NCI-H526 (cell line): ENCODE data around the gene ZFPL1.
"Not testable (repeated sequence)": the region's sequence is repeated elsewhere in the genome, so short reads cannot be mapped to it uniquely, and the experiment has no call there.

Experiments
- DNase-seq, 2 experiments: peaks; one replicate each; lab custom pipeline; 2025; lab: John Stamatoyannopoulos, UW

The ZFPL1 gene

DNA sequence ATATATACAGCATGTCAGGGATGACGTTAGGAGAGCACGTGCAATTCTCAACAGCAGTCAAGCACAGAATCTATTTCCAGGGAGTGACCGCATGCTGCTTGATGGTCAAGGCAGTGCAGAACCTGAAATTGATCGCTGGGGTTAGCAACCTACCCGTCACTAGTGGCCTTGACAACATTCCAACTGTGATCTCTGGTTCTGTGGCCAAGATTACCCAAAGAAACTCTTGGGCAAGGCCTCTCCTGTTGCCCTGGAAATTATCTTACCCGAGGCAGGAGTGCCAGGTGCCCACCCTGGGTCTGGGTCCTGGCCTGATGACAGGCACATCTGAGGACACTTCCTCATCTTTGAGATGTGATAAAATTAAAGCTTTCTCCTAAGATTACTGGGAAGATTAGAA is 29.8 kb downstream of the ZFPL1 start:
- no peak for DNase-seq

DNA sequence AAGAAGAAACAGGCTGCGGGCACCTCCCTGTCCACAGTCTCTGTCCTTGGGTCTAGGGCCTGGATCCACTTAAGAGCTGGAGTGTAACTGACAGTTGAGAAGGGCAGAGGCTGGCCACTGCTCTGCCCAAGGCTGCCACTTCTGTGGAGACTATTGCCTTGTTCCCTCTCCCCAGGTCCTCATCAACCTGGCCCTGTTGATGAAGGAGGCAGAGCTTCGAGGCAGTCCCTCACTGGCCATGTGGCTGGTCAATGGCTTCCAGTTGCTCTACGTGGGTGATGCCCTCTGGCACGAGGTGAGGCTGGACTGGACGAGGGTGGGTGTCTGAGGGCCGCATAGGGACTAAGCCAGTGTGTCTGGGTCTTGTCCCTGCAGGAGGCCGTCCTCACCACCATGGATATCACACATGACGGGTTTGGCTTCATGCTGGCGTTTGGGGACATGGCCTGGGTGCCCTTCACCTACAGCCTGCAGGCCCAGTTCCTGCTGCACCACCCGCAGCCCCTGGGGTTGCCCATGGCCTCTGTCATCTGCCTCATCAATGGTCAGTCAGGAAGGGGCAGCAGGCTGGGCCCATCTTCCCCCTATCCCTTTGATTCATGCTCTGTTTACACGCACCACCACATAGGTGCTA is 30.6 kb downstream of the ZFPL1 start:
- no peak for DNase-seq

DNA sequence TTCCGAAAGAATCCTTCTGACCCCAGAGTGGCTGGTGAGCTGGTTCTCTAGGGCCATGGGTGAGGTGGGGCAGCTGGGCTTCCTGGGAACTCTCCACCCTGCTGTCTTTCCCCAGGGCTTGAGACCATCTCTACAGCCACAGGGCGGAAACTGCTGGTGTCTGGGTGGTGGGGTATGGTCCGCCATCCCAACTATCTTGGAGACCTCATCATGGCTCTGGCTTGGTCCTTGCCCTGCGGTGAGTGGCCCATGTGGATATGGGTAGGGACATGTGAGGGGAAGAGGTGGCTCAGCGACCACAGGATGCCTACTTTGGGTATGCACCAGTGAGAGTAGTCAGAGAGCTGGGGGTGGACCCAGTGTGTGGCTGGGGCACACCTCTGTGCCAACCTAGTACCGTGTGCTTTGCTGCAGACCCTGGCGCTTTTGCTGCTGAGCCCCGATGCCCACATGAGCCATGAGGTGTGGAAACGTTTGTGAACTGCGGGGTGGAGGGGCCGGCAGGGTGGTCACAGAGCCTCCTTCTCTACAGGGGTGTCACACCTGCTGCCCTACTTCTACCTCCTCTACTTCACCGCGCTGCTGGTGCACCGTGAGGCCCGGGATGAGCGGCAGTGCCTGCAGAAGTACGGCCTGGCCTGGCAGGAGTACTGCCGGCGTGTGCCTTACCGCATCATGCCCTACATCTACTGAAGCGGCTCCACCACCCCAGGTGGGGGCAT is 31.5 kb downstream of the ZFPL1 start:
- no peak for DNase-seq

DNA sequence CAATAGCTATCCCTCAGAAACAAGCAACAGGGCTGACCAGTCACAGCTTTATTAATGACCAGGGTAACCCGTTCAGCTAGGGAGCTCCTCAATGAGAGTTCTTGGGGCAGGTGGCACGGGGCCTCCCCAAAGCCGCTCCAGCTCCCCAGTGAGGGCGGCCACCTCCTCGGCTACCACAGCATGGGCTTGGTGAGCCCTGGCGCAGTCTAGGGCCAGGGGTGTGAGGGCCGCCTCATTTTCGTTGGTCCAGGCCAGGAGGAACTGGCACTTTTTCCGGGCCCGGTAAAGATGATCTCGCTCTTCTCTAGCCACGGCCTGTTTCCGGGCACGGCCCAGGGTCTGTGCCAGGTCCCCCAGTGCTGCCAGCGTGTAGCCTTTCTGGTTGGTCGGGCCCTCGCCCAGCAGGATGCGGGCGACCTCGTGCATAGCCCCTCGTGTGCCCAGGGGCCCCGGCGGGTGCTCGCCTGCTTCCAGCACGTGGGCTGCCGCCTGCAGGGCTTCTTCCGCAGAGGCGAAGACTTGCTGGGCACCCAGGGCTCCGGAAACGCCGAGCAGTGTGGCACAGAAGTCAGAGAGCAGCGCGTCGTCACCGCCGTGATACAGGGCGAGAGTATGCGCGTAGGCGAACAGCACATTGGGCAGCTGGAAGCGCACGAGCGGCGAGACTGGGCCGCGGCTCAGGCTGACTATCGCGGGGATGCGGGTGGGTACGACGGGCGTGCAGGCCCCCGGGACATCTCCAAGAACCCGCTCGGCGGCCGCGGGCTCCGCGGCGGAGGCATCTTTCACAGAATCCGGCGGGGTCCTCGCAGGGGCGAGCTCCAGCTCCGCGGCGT is 32.6 kb downstream of the ZFPL1 start:
- peak in 1 of 2 experiments; percentile 66 for DNase-seq

DNA sequence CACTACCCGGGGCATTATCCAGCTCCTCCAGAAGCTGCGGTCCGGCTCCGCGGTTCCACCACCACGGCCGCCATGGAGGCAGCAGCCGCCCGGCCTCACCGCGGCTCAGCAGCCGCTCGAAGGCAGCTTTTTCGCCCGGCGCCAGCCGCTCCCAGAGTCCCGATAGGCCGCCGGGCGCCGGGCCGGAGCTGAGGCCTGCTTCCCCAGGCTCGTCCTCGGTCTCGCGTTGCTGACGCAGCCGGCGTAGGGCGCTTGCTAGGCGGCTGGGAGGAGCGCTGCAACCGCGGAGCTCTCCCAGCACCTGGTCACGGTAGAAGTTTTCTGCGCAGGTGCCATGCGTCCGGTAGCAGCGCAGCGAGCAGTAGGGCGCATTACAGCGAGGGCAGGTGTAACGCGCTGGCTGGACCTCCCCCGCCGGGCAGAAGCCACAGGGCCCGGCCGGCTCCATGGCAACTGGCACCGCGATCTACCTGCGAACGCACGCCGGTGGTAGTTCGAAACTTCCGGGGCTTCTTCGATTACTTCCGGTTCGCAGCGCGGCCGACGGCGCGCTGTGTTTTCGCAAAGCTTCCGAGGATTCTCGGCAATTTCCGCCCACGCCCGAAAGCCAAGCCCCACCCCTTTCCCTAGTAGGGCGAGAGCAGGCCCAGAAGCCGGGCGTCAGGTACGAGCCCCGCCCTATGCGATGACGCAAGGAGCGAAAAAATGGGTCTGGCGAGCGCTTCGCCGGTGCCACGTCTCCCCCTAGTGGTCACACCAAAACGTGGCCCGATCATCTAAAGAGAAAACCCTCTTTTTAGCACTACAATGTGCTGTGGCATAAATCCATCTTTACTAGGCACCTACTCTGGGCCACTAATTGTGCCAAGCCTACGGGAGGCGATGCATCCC is 33.4 kb downstream of the ZFPL1 start, which contains the start of gene ZNHIT2:
TSS of gene ZNHIT2 (minus strand) at position 496 of the 891 bp plus-strand sequence. CDS start at position 448, 48 bp downstream.
- peak; percentile 99 to 100 for DNase-seq

DNA sequence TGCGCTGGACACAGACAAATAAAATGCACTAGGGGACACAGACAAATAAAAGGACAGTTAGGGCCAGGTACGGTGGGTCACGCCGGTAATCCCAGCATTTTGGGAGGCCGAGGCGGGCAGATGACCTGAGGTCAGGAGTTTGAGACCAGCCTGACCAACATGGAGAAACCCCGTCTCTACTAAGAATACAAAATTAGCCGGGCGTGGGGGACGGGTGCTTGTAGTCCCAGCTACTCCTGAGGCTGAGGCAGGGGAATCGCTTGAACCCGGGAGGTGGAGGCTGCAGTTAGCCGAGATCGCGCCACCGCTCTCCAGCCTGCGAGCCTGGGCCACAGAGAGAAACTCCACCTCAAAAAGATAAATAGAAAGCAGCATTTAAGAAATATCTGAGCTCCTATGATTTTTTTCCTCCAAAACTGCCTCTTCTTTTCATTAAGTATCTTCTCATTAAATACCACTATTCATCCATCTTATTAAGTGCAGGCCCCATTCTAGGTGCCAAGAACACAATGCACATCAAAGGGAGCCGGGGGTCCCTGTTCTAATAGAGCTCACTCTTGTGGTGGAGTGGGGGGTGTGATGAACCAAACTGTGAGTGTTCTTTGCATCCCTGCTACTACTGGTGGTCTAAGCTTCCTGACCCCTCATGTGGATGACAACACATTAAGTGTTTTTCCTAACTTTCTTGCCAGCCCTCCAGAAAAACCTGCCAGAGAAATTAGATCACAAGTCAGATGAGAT is 34.2 kb downstream of the ZFPL1 start:
- DNase-seq, result no peak

DNA sequence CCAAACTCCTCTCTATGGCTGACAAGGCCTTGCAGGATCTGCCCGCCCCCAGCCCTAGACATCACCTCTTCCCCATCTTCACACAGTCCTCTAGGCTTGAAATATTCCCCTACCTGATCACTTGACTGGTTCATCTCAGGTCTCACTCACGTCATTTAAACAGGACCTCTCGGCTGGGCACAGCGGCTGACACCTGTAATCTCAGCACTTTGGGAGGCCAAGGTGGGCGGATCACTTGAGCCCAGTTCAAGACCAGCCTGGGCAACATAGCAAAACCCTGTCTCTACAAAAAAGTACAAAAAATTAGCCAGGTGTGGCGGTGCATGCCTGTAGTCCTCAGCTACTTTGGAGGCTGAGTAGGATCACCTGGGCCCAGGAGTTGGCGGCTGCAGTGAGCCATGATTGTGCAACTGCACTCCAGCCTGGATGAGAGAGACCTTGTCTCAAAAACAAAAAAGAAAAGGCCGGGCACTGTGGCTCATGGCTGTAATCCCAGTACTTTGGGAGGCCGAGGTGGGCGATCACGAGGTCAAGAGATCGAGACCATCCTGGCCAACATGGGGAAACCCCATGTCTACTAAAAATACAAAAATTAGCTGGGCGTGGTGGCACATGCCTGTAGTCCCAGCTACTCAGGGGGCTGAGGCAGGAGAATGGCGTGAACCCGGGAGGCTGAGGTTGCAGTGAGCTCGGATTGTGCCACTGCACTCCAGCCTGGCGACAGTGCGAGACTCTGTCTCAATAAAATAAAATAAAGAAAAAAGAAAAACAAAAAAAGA is 35.1 kb downstream of the ZFPL1 start:
- not testable (repeated sequence) for DNase-seq

DNA sequence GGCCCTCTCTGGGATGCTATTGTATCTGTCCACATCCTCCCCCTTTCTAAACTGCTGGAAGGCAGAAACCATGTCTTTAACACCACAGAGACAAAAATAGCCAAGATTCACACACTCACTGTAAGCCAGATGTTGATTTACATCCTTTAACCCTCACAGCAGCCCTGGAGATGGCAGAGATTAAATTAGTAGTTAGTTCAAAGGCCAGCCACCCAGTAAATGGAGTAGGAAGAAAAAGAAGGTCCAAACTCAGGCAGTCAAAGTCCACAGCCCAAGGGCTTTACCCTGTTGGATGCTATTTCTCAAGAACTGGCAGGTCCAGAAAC is 35.6 kb downstream of the ZFPL1 start:
- DNase-seq, result no peak

DNA sequence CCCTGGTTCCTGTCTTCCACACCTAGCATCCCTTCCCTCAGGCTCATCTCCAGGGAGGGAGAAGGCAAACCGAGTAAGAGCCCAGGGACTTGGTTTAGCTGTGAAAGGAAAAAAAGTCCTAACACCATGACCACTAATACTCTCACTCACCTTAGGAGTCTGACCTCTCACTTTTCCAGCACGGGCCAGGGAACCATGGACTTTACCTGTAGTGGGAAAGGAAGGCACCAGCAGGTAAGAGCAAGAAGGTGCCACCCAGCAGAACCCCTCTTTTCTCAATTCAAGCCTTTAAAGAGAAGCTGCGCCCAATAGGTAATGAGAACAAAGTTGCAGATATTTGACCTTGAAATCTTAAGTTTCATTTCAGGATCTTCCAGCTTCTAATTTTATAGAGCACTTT is 36.8 kb downstream of the ZFPL1 start:
- no peak for DNase-seq

DNA sequence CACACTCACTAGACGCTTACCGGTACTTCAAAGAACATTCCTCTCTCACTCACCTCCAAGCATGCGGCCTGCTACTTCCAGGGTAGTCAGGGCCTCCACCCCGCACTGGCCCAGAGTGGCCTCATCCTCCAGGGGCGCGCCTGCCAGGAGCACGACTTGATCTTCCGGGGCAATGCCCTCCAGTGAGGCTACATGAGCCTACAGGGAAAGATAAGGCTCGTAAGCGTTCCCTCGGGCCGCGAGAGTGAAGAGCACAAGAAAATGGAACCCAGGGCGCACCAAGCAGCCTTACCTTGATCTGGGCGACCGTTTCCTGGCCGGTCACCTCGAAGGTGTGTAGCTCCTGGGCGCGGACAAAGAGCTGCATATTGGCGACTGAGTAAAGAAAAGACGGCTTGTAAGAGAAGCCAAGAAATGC is 37.4 kb downstream of the ZFPL1 start:
- no peak for DNase-seq

DNA sequence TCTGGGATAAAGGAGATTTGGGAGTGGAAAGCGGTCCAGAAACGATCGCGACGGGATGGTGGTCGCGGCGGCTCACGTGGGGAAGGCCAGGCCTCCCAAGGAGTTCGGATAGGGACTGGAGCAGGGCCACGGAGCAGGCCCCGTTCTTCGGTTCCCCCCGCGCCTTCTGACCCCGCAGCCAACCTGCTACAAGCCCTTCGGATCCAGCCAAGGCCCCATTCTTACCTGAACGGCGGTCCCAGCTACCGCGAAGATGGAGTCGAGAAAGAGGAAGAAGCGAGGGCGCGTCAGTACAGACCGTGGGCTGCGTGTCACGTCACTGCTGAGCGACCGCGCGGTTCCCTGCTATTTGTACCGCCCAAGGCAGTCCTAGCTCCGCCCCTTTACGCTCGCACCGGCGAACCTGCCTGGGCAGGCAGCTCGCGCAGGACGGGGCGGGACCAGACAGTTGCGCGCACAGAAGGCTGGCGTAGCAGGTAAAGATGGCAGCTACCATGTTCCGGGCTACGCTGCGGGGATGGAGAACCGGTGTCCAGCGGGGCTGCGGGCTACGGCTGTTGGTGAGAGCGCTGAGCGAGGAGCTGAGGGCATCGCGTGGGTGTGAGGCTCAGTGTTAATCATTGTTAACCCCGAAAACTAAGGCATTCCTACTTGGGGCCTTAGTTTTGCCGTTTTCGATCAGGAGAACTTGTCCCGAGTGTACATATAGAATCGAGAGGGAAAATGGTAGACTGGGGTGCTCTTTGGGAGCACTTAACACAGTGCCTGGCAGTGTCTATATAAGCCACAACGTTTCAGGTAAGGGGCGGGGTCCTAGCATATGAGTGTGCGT is 38.1 kb downstream of the ZFPL1 start, which contains the start of the genes FAU and MRPL49:
TSS of gene FAU (minus strand) at position 270 of the 832 bp plus-strand sequence. CDS start 321 bp downstream, outside the sequence.
TSS of gene MRPL49 (plus strand) at position 457 of the 832 bp plus-strand sequence. CDS start at position 483, 26 bp downstream.
- peak; percentile 96 to 100 for DNase-seq

DNA sequence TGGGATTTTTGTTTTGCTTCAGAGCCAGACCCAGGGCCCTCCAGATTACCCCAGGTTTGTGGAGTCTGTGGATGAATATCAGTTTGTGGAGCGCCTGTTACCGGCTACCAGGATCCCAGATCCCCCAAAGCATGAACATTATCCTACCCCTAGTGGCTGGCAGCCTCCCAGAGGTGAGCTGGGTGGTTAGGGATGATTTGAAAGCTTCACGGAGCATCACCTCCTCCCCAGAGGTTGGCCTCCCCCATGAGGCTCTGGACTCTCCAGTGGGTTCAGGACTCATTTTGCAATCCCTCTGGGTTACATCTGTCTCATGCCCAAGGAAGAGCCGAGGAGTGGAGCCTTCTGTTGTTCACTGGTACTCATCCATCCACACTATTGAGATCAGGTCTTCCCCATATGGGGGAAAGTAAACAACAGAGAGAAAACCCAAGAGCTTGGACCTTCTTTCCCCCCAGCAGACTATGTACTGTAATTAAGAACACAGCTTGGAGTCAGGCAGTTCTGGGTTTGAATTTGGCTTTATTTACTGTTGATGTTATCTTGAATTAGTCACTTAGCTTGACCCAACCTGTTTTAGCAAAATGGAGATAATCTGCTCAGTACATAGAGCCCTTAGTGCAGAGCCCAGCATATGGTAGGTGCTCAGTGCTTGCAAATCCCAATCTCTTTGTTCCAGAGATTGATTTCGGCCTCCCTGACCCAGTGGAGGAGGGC is 40.6 kb downstream of the ZFPL1 start:
- no peak for DNase-seq

DNA sequence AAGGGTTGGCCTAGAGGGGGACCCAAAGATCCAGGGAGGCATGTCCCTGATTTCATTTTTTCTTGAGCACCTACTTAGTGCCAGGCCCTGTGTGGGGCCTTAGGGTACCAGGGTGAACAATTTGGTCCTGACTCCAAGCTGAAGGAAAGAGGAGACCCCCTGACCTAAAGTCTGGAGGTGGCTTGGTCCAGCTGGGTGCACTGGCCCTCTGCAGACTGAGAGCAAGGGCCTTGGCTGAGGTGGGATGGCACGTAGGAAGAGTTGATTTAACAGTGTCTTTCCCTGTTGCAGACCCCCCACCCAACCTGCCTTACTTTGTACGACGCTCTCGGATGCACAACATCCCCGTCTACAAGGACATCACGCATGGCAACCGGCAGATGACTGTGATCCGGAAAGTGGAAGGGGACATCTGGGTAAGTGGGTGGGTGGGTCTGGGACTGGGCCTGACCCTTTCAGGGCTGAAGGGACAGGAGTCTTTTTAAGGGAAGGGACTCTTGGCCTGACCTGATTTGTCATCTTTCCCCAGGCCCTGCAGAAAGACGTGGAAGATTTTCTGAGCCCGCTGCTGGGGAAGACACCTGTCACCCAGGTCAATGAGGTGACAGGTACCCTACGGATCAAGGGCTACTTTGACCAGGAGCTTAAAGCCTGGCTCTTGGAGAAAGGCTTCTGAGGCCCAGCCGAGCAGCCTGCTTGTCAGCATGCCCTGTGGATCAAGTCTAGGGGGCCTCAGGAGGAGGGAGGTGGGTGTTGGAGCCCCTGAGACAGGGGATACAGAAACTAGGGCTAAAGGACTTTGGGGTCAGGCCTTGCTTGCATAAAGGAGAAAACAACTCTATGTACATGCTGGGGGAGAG is 41.4 kb downstream of the ZFPL1 start:
- DNase-seq, result no peak

DNA sequence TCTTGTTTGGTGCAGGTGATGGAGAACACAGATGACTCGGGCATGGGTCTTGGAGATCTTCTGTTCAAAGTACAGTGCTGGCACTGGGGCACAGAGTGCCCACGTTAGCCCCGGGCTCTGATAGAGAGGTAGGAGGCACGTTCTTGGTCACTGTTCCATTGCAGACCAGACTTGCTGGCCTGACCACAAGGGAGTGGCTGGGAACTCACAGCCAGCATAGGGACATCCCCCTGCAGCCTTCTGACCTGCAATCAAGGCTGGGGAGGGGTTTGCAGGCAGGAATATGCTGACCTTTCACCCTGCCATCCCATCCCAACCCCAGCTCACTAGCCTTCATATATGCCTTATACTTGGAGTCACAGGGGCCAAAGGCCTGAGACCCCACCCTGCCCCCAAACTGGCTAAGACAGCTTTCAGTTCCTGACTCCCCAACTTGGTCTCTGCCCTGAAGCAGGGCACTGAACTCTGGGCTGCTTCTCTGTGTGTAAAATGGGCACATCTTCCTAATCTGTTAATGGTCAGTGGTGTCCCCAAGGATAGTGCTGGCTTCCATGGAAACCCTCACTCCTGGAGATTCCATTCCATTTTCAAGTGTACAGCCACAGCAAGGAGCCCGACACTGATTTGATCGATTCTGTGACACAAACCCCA is 42.7 kb downstream of the ZFPL1 start:
- DNase-seq, result no peak

DNA sequence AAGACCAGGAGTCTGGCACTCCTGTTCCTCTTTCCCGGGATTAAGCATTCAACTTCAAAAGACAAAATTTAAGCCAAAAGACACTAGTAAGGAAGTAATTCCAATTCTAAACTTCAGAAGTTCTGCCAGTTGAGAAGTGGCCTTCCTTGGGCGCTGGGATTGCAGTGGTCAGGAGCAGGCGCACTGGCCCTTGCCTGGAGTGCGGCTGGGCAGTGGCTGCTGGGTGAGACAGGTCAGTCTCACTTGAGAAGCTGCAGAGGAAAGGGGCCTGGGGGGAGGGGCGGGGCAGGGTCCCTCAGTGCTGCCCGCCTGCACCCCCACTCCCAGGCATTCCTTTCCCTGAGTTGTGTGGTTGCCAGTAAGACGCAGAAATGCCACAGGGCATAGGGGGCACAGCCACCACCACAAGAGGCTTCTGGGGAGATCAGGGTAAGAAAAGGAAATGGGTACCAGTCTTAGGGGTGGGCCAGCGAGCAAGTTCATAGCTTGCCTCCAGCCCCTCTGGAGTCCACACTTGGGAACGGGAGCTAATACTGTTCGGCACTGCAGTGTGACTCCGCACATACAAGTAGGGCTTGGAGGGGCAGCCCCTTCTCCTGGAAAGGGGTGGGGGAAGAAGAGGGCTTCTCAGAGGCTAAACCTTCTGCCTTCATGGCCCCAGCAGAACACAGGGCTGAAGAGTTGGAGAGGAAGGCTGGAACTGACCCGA is 43.6 kb downstream of the ZFPL1 start:
- no peak for DNase-seq
